HG02623 (cell line): ENCODE results near the gene AUH.

Experiments
- ATAC-seq: cut with Tn5 transposase; IDR thresholded peaks from one replicate; pipeline ENCODE4 v1.9.1; 2021; ENCODE audit warnings: moderate library complexity; ENCODE audit not compliant: unreplicated experiment

The AUH gene

DNA sequence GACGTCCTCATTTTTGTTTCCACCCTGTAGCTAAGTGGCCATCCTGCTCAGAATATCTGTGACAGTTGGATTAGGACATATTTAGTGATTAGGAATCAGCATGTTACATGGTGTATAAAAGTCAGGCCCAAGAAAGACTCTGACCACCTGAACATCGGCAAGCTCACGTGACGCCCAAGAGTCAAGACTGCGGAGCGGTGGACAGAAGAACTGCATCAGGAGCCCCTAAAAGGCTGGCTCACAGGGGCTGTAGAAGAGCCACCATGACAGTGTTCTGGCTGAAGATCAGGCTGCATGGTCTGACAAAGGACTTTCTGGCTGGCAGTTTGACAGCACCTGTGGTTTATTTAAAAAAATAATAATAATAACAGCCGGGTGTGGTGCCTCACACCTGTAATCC is 185.3 kb downstream of the AUH start:
- no peak for ATAC-seq

DNA sequence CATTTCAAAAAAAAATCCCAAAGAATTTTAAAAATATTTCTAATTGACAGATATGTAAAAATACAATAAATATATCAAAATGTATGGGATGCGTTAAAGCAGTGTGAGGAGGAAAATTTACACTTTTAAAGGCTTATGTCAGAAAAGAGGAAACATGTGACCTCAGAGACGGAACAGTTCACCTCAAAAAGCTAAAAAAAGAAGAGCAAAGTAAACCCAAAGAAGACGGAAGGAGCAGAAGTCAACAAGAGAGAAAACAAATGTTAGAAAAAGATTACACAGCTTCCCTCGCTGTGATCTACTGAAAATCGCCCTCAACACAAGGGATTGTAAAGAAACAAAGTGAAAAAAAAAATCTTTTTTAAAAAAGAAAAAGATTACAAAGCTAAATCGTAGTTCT is 186.9 kb downstream of the AUH start:
- ATAC-seq: no peak

DNA sequence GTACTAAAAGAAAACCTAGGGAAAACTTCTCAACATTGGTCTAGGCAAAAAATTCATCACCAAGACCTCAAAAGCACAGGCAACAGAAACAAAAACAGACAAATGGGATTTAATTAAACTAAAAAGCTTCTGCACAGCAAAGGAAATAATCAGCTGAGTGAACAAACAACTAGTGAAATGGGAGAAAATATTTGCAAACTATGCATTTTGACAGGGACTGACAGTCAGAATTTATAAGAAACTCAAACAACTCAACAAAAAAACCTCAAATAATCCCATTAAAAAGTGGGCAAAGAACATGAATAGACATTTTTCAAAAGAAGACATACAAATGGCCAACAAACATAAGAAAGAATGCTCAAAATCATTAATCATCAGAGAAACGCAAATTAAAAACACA is 189.4 kb downstream of the AUH start:
- no peak for ATAC-seq

- ATAC-seq: no peak
Observed at GRCh38 chr9:91170951-91171350, 190.8 kb downstream of the AUH start.

GRCh38 chr9:91166796-91167366 is 194.8 kb downstream of the AUH start:
- no peak for ATAC-seq

DNA sequence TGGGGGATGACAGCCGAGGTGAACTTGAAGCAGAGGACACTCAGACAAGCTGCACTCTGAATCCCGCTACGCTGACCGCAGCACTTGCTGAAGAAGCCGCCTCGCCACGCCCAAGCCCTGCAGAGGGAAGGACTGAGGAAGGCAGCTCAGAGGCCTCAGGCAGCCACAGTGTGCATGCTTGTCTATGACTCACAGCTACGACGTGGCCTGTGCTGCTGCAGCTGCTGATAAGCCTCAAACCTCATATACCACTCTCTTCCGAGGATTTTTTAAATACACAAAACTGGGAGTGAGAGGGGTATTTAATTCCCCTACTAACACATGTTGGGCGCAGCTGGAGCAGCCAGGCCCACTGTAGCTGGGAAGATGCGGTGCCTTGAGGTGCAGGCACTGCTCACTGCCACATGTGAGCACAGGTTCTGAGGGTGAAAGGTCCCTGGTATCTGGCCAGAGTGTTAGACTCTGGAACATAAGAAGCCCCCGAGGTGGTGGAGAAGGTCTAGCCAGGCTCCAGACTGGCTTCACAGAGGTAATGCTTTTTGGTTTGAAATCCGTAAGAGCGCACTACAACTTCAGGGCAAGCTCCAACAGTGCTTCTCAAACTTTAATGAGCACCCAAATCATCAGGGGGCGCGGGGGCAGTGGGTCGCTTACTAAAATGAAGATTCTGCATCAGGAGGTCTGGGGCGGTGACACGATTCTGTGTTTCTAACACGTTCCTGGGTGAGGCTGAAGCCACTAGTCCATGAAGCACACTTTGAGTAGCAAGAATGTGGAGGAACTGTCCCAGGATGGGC is 196.8 kb downstream of the AUH start:
- ATAC-seq: no peak
